ENCODE results near the gene TSNAXIP1.

- TF ChIP-seq EP300 (IDR thresholded peaks at IDR 0.05; ENCODE audit: borderline replicate concordance) = no peak
- no peak for TF ChIP-seq RAD21 (IDR thresholded peaks at IDR 0.05; ENCODE audit: low read depth)
- TF ChIP-seq NFIC (IDR thresholded peaks at IDR 0.05) = no peak
- TF ChIP-seq YY1 (IDR thresholded peaks at IDR 0.05; ENCODE audit: low read depth) = no peak
- 0 out of 2 replicates have a peak, but pooled peaks have one; percentile 2 for TF ChIP-seq MAX (IDR thresholded peaks at IDR 0.05)
- TF ChIP-seq REST (IDR thresholded peaks at IDR 0.05; ENCODE audit: low read depth) = no peak
- TF ChIP-seq TCF12 (IDR thresholded peaks at IDR 0.05; ENCODE audit: low read depth) = 0 out of 2 replicates have a peak, but pooled peaks have one; percentile 8
- TF ChIP-seq TEAD4 (IDR thresholded peaks at IDR 0.05) = no peak
- TF ChIP-seq CREB1 (IDR thresholded peaks at IDR 0.05; ENCODE audit: low read depth) = no peak
- TF ChIP-seq CEBPB (IDR thresholded peaks at IDR 0.05) = no peak
- TF ChIP-seq ZBTB7A (IDR thresholded peaks at IDR 0.05; ENCODE audit: low read depth) = peak; percentile 69; the same call in 1 of the 2 replicates
- no peak for TF ChIP-seq USF1 (IDR thresholded peaks at IDR 0.05)
- TF ChIP-seq EGR1 (IDR thresholded peaks at IDR 0.05) = no peak
- no peak; the same call in 1 of the 2 replicates for TF ChIP-seq TAF1 (IDR thresholded peaks at IDR 0.05; ENCODE audit: low read depth)
Observed at GRCh38 chr16:67847064-67847861, 40.6 kb downstream of the TSNAXIP1 start, which contains the start of gene CENPT.

Measured in Ishikawa (cell line).